ENCODE data around the gene LAMA2. TPM values are rescaled to one million over a fixed set of nuclear protein-coding genes. Genes with fewer than 3 reads are reported as not detected.

Gene LAMA2
- total RNA-seq, 4 donors from 2014 or later: 15.1 to 27.3 (median 25.0) TPM

GRCh38 chr6:129516787-129517186 is 633.8 kb downstream of the LAMA2 start:
- Histone ChIP-seq H3K36me3 (no peaks in the 10 kb centered on the region), H3K27ac (no peak overlapping the region), H3K9me3 (no peaks in the 10 kb centered on the region), H3K4me1 (no peaks in the 10 kb centered on the region), H3K4me3 (no peak overlapping the region), H3K27me3 (no peaks in the 10 kb centered on the region)
- TF ChIP-seq CTCF (IDR thresholded peaks at IDR 0.05): no peak
- TF ChIP-seq POLR2AphosphoS5 (IDR thresholded peaks at IDR 0.05): no peak
- TF ChIP-seq EP300 (IDR thresholded peaks at IDR 0.05): no peak
- TF ChIP-seq POLR2A (IDR thresholded peaks at IDR 0.05): no peak
- 58% methylated on average over 1 of the region's 1 CpG for WGBS
- no peak for DNase-seq (ENCODE audit: low spot score in 2 of 2)

GRCh38 chr6:129517288-129517687 is 634.4 kb downstream of the LAMA2 start:
- no peak for DNase-seq (ENCODE audit: low spot score in 2 of 2)
- Histone ChIP-seq H3K4me3 (no peak overlapping the region), H3K9me3 (no peaks in the 10 kb centered on the region), H3K27ac (no peak overlapping the region), H3K27me3 (no peaks in the 10 kb centered on the region), H3K4me1 (peaks cover 4% of the 10 kb centered on the region), H3K36me3 (no peaks in the 10 kb centered on the region)
- WGBS: 35% methylated on average over 2 of the region's 2 CpGs
- TF ChIP-seq EP300 (IDR thresholded peaks at IDR 0.05) (no peak), POLR2A (IDR thresholded peaks at IDR 0.05) (no peak), POLR2AphosphoS5 (IDR thresholded peaks at IDR 0.05) (no peak)

GRCh38 chr6:129519750-129520149 is 636.8 kb downstream of the LAMA2 start:
- Histone ChIP-seq H3K36me3 (no peaks in the 10 kb centered on the region), H3K4me1 (peaks cover 5% of the 10 kb centered on the region), H3K9me3 (no peaks in the 10 kb centered on the region), H3K27me3 (no peaks in the 10 kb centered on the region), H3K4me3 (no peak overlapping the region), H3K27ac (no peak overlapping the region)
- 94% methylated on average over 2 of the region's 2 CpGs for WGBS
- no peak for DNase-seq (ENCODE audit: low spot score in 2 of 2)
- TF ChIP-seq CTCF (IDR thresholded peaks at IDR 0.05) (no peak), EP300 (IDR thresholded peaks at IDR 0.05) (no peak), POLR2A (IDR thresholded peaks at IDR 0.05) (no peak), POLR2AphosphoS5 (IDR thresholded peaks at IDR 0.05) (no peak)

- no peak for DNase-seq (ENCODE audit: low spot score in 2 of 2)
- no peak overlapping the region for H3K27ac ChIP-seq
- 38% methylated on average over 2 of the region's 2 CpGs for WGBS
These were observed 639.0 kb downstream of the LAMA2 start for GRCh38 chr6:129521946-129522345.

GRCh38 chr6:129523816-129524215 is 640.9 kb downstream of the LAMA2 start:
- no peaks in the 10 kb centered on the region for H3K27me3 ChIP-seq
- TF ChIP-seq POLR2A (IDR thresholded peaks at IDR 0.05) (no peak), CTCF (IDR thresholded peaks at IDR 0.05) (no peak), EP300 (IDR thresholded peaks at IDR 0.05) (no peak), POLR2AphosphoS5 (IDR thresholded peaks at IDR 0.05) (no peak)
- WGBS: 83% methylated on average over 4 of the region's 4 CpGs
- H3K4me1 ChIP-seq: peaks cover 5% of the 10 kb centered on the region
- no peak for DNase-seq (ENCODE audit: low spot score in 2 of 2)
- H3K9me3 ChIP-seq: no peaks in the 10 kb centered on the region
- no peak overlapping the region for H3K4me3 ChIP-seq
- no peak overlapping the region for H3K27ac ChIP-seq
- H3K36me3 ChIP-seq: no peaks in the 10 kb centered on the region

More at GRCh38 chr6:129521946-129522345, 639.0 kb downstream of the LAMA2 start:
- Histone ChIP-seq H3K4me1 (peaks cover 5% of the 10 kb centered on the region), H3K36me3 (no peaks in the 10 kb centered on the region), H3K4me3 (no peak overlapping the region), H3K9me3 (no peaks in the 10 kb centered on the region), H3K27me3 (no peaks in the 10 kb centered on the region)
- no peak for TF ChIP-seq CTCF (IDR thresholded peaks at IDR 0.05)
- no peak for TF ChIP-seq POLR2AphosphoS5 (IDR thresholded peaks at IDR 0.05)
- no peak for TF ChIP-seq EP300 (IDR thresholded peaks at IDR 0.05)
- no peak for TF ChIP-seq POLR2A (IDR thresholded peaks at IDR 0.05)

- no peaks in the 10 kb centered on the region for H3K27me3 ChIP-seq
- peaks cover 5% of the 10 kb centered on the region for H3K4me1 ChIP-seq
- H3K27ac ChIP-seq: no peak overlapping the region
- TF ChIP-seq POLR2AphosphoS5 (IDR thresholded peaks at IDR 0.05): no peak
- DNase-seq (ENCODE audit: low spot score in 2 of 2): no peak
- no peak overlapping the region for H3K4me3 ChIP-seq
- no peaks in the 10 kb centered on the region for H3K9me3 ChIP-seq
- no peaks in the 10 kb centered on the region for H3K36me3 ChIP-seq
- 51% methylated on average over 1 of the region's 1 CpG for WGBS
These were observed 642.1 kb downstream of the LAMA2 start for GRCh38 chr6:129525055-129525454.

All from suprapubic skin (tissue), 4 donors.